ENCODE results near the gene RAB12.

The RAB12 gene

DNA sequence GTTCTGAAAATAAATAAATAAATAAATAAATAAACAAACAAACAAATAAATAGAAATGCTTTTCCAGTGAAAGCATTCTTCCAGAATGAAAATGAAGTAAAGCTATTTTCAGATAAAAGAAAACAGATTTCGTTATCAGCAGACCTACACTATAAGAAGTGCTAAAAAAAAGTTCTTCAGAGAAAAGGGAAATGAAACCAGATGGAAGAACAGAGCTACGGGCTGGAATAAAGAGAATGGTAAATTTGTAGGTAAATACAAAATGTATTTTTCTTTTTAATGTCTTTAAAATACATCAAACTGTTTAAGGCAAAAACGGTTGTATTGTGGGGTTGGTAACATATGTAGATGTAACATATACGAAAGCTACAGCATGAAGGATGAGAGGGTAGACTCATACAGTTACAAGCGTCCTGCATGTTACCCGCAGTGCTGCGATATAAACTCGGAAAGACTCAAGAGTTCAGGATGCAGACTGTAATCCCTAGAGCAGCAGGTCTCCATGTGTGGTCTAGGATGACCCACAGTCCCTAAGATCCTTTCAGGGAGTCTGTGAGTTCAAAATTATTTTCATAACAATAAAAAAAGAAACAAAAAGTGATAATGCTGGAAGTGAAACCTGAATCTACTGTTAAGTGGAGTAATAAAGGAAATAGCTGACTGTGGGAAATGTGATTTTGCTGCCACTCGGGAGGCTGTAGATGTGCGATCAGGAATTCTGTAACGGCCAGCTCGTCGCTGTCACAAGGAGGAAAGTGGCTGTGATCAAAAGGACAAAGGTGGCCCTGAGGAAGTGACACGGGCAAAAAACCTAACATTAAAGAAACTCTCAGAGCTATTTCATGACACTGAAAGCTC lies 5.3 kb upstream of the RAB12 start:
- Histone ChIP-seq H3K79me2 (ENCODE audit: insufficient read depth, low read length) (no peaks in the 10 kb centered on the region), H3K4me1 (ENCODE audit: insufficient read depth, low read length) (peaks cover 2% of the 10 kb centered on the region), H3K9ac (ENCODE audit: low read depth, low read length) (no peak overlapping the region), H3K9me3 (ENCODE audit: insufficient read depth, low read length, severe bottlenecking) (no peaks in the 10 kb centered on the region), H2AFZ (ENCODE audit: low read depth, low read length) (no peak overlapping the region), H3K4me2 (ENCODE audit: insufficient read depth, low read length) (no peak overlapping the region), H3K27me3 (ENCODE audit: insufficient read depth, low read length, poor library complexity) (no peaks in the 10 kb centered on the region), H3K36me3 (ENCODE audit: insufficient read depth, low read length) (no peaks in the 10 kb centered on the region), H4K20me1 (ENCODE audit: insufficient read depth, low read length) (no peaks in the 10 kb centered on the region), H3K27ac (ENCODE audit: low read length) (no peak overlapping the region), H3K4me3 (ENCODE audit: low read depth in 1 of 2, low read length in 2 of 2) (no peak overlapping the region)
- ATAC-seq (ENCODE audit: insufficient read depth, low read depth) = no peak
- no peak for TF ChIP-seq EZH2 (IDR thresholded peaks at IDR 0.05; ENCODE audit: borderline replicate concordance, low read depth, low read length, severe bottlenecking)
- TF ChIP-seq, protein P1, sequence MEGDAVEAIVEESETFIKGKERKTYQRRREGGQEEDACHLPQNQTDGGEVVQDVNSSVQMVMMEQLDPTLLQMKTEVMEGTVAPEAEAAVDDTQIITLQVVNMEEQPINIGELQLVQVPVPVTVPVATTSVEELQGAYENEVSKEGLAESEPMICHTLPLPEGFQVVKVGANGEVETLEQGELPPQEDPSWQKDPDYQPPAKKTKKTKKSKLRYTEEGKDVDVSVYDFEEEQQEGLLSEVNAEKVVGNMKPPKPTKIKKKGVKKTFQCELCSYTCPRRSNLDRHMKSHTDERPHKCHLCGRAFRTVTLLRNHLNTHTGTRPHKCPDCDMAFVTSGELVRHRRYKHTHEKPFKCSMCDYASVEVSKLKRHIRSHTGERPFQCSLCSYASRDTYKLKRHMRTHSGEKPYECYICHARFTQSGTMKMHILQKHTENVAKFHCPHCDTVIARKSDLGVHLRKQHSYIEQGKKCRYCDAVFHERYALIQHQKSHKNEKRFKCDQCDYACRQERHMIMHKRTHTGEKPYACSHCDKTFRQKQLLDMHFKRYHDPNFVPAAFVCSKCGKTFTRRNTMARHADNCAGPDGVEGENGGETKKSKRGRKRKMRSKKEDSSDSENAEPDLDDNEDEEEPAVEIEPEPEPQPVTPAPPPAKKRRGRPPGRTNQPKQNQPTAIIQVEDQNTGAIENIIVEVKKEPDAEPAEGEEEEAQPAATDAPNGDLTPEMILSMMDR (IDR thresholded peaks at IDR 0.05; ENCODE audit: borderline replicate concordance, extremely low read depth, low read length, poor library complexity, severe bottlenecking) = no peak
- DNase-seq = no peak

DNA sequence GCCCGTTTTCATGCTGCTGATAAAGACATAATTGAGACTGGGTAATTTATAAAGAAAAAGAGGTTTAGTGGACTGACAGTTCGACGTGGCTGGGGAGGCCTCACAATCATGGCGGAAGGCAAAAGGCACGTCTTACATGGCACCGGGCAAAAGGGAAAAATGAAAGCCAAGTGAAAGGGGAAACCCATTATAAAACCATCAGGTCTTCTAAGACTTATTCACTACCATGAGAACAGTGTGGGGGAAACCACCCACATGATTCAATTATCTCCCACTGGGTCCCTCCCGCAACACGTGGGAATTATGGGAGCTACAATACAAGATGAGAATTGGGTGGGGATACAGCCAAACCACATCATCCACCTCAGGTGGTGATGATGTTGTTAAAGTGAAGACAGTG lies 3.3 kb upstream of the RAB12 start:
- Histone ChIP-seq H3K9me3 (ENCODE audit: insufficient read depth, low read length, severe bottlenecking) (no peaks in the 10 kb centered on the region), H3K4me1 (ENCODE audit: insufficient read depth, low read length) (peaks cover 11% of the 10 kb centered on the region), H3K27ac (ENCODE audit: low read length) (no peak overlapping the region), H3K79me2 (ENCODE audit: insufficient read depth, low read length) (peaks cover 14% of the 10 kb centered on the region), H3K4me2 (ENCODE audit: insufficient read depth, low read length) (no peak overlapping the region), H3K36me3 (ENCODE audit: insufficient read depth, low read length) (no peaks in the 10 kb centered on the region; the same call in 1 of the 2 replicates), H3K27me3 (ENCODE audit: insufficient read depth, low read length, poor library complexity) (no peaks in the 10 kb centered on the region), H2AFZ (ENCODE audit: low read depth, low read length) (no peak overlapping the region), H3K9ac (ENCODE audit: low read depth, low read length) (no peak overlapping the region), H3K4me3 (ENCODE audit: low read depth in 1 of 2, low read length in 2 of 2) (no peak overlapping the region), H4K20me1 (ENCODE audit: insufficient read depth, low read length) (peaks cover 13% of the 10 kb centered on the region)
- ATAC-seq (ENCODE audit: insufficient read depth, low read depth) = no peak
- DNase-seq = no peak
- TF ChIP-seq EZH2 (IDR thresholded peaks at IDR 0.05; ENCODE audit: borderline replicate concordance, low read depth, low read length, severe bottlenecking) = no peak
- TF ChIP-seq, protein P1 (IDR thresholded peaks at IDR 0.05; ENCODE audit: borderline replicate concordance, extremely low read depth, low read length, poor library complexity, severe bottlenecking) = no peak

DNA sequence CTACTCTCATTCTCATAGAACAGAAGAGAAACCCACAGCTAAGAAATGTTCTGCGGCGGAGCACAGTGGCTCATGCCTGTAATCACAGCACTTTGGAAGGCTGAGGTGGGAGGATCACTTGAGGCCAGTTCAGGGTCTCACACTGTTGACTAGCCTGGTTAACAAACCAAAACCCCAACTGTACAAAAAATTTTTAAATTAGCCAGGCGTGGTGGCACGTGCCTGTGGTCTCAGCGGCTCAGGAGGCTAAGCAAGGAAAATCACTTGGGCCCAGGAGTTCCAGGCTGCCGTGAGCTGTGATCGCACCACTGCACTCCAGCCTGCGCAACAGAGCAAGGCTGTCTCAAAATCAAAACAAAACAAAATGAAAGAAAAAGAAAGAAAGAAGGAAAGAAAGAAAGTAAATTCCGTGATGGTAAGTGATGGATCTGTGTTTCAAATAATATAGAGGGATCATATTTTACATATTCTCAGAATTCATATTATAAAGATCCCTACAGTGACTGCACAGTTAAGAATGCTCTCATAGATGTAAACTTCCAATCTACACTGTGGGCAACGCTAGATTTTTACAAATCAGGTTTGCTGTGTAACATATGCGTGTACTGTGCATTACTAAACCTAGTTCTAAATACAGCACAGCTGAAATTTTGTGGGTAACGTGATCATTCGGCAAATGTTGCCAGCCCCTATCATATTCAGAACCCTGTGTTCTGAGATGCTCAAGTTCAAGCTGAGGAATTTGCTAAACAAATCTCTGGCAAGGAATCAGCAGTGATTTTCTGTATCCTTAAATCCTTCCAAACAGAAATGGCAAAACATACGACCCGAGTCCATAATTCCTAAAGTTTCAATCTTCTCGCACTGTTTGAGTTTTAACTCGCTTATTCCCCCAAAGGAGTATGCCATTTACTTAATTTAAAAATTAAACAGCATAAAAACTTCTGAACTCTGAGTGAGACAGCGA lies 1.2 kb upstream of the RAB12 start:
- H3K9ac ChIP-seq (ENCODE audit: low read depth, low read length) = no peak overlapping the region
- H2AFZ ChIP-seq (ENCODE audit: low read depth, low read length) = peak overlapping the region; percentile 87
- ATAC-seq (ENCODE audit: insufficient read depth, low read depth) (no peak), DNase-seq (no peak)
- no peak for TF ChIP-seq EZH2 (IDR thresholded peaks at IDR 0.05; ENCODE audit: borderline replicate concordance, low read depth, low read length, severe bottlenecking)
- TF ChIP-seq, protein P1 (IDR thresholded peaks at IDR 0.05; ENCODE audit: borderline replicate concordance, extremely low read depth, low read length, poor library complexity, severe bottlenecking) = no peak
- no peaks in the 10 kb centered on the region for H3K9me3 ChIP-seq (ENCODE audit: insufficient read depth, low read length, severe bottlenecking)
- peaks cover 10% of the 10 kb centered on the region for H3K36me3 ChIP-seq (ENCODE audit: insufficient read depth, low read length)
- H3K4me1 ChIP-seq (ENCODE audit: insufficient read depth, low read length) = peaks cover 29% of the 10 kb centered on the region
- peaks cover 31% of the 10 kb centered on the region for H4K20me1 ChIP-seq (ENCODE audit: insufficient read depth, low read length)
- H3K79me2 ChIP-seq (ENCODE audit: insufficient read depth, low read length) = peaks cover 35% of the 10 kb centered on the region
- no peak overlapping the region for H3K27ac ChIP-seq (ENCODE audit: low read length)
- H3K27me3 ChIP-seq (ENCODE audit: insufficient read depth, low read length, poor library complexity) = no peaks in the 10 kb centered on the region
- H3K4me2 ChIP-seq (ENCODE audit: insufficient read depth, low read length) = no peak overlapping the region
- no peak overlapping the region for H3K4me3 ChIP-seq (ENCODE audit: low read depth in 1 of 2, low read length in 2 of 2)
